B cell (primary cell): Measurements from ENCODE around the gene OVCH2. TPM values are rescaled to one million over a fixed set of nuclear protein-coding genes. Genes with fewer than 3 reads are reported as not detected.

Source experiments
- ATAC-seq: fragments of 200-7000 bp; cut with Tn5 transposase; one replicate; pipeline ENCODE4 v1.10.0; 2021; ENCODE audit warnings: low read depth, mild to moderate bottlenecking, moderate number of reproducible peaks, moderate library complexity
- CTCF ChIA-PET: fragments of 350-600 bp; sonication (Branson Sonifier 250); formaldehyde crosslinking; loops from one replicate; lab custom pipeline; 2021; ENCODE audit warnings: antibody characterized with exemption, inconsistent platforms; lab: Charles Lee
- POLR2A ChIA-PET: fragments of 350-600 bp; sonication (Branson Sonifier 250); formaldehyde crosslinking; loops from one replicate; lab custom pipeline; 2021; ENCODE audit warnings: antibody characterized with exemption; lab: Charles Lee
- DNase-seq: peaks from one replicate; pipeline ENCODE4 v3.0.0; 2013
- H2AFZ ChIP-seq: 2 replicates; pipeline ENCODE4 v1.6.1; 2012; ENCODE audit warnings: mild to moderate bottlenecking, low read depth, low read length; ENCODE audit not compliant: insufficient read depth, poor library complexity, severe bottlenecking
- H3K27ac ChIP-seq, 2 donors: 1 replicate in 1 of 2; 2 replicates in 1 of 2; pipeline ENCODE4 v1.5.1; 2012 to 2013; ENCODE audit warnings: low read length in 2 of 2, mild to moderate bottlenecking in 2 of 2, moderate library complexity in 1 of 2
- H3K27me3 ChIP-seq, 4 experiments: fragments of 200-600 bp in 1 of 4; sonication (generic) in 1 of 4; replicated peaks in 1 of 4; 1 replicate in 2 of 4; 2 replicates in 2 of 4; pipeline versions ENCODE4 v1.6.1 to v1.7.0; 2013 to 2016; ENCODE audit warnings: low read length in 3 of 4, mild to moderate bottlenecking in 2 of 4, mixed read lengths in 1 of 4, moderate library complexity in 1 of 4; ENCODE audit not compliant: insufficient read depth in 4 of 4, control insufficient read depth in 3 of 4; ENCODE audit errors: control extremely low read depth in 1 of 4
- H3K36me3 ChIP-seq, 2 experiments: replicated peaks in 1 of 2; 1 replicate in 1 of 2; 2 replicates in 1 of 2; pipeline versions ENCODE4 v1.6.1 to v1.7.1; 2013; ENCODE audit warnings: low read length in 1 of 2; ENCODE audit not compliant: insufficient read depth in 2 of 2, control insufficient read depth in 1 of 2; ENCODE audit errors: control extremely low read depth in 1 of 2, extremely low read depth in 1 of 2
- H3K4me1 ChIP-seq, 2 donors: fragments of 200-600 bp in 1 of 2; sonication (generic) in 1 of 2; 1 replicate in 1 of 2; 2 replicates in 1 of 2; pipeline versions ENCODE4 v1.5.1 to v1.6.1; 2013 to 2017; ENCODE audit warnings: low read length in 2 of 2; ENCODE audit not compliant: control insufficient read depth in 2 of 2, insufficient read depth in 2 of 2
- H3K4me2 ChIP-seq: replicated peaks from 2 replicates; pipeline ENCODE3; 2012; ENCODE audit warnings: mild to moderate bottlenecking, low read depth, low read length; ENCODE audit not compliant: poor library complexity, severe bottlenecking
- H3K4me3 ChIP-seq, 5 experiments: fragments of 200-600 bp in 1 of 5; sonication (generic) in 1 of 5; 1 replicate in 3 of 5; 2 replicates in 2 of 5; pipeline versions ENCODE4 v1.5.1 to v1.7.0; 2011 to 2016; ENCODE audit warnings: low read length in 4 of 5, mild to moderate bottlenecking in 4 of 5, low read depth in 2 of 5, control low read depth in 1 of 5, moderate library complexity in 1 of 5; ENCODE audit not compliant: insufficient read depth in 1 of 5; ENCODE audit errors: control extremely low read depth in 1 of 5, extremely low read depth in 1 of 5
- H3K79me2 ChIP-seq: fragments of 200-600 bp; sonication (generic); one replicate; pipeline ENCODE4 v1.6.0; 2016; ENCODE audit warnings: low read length; ENCODE audit not compliant: control insufficient read depth, insufficient read depth
- H3K9ac ChIP-seq: fragments of 200-600 bp; sonication (generic); 2 replicates; pipeline ENCODE4 v1.6.1; 2017; ENCODE audit warnings: mild to moderate bottlenecking, low read length, moderate library complexity
- H3K9me3 ChIP-seq, 3 donors: one replicate each; pipeline versions ENCODE4 v1.6.1 to v1.7.1; 2013; ENCODE audit warnings: low read length in 2 of 3; ENCODE audit not compliant: control insufficient read depth in 2 of 3, insufficient read depth in 1 of 3; ENCODE audit errors: control extremely low read depth in 1 of 3
- H4K20me1 ChIP-seq: 2 replicates; pipeline ENCODE4 v1.6.0; 2012; ENCODE audit warnings: mild to moderate bottlenecking, low read length; ENCODE audit not compliant: insufficient read depth, control insufficient read depth, poor library complexity, severe bottlenecking
- H3K27ac Mint-ChIP-seq: one replicate; pipeline ENCODE4 v1.8.0; 2021; ENCODE audit warnings: mixed read lengths
- H3K27me3 Mint-ChIP-seq: one replicate; pipeline ENCODE4 v1.8.0; 2021; ENCODE audit warnings: mixed read lengths
- H3K4me1 Mint-ChIP-seq: one replicate; pipeline ENCODE4 v1.8.0; 2021; ENCODE audit warnings: mixed read lengths
- H3K4me3 Mint-ChIP-seq: one replicate; pipeline ENCODE4 v1.8.0; 2021; ENCODE audit warnings: mixed read lengths
- H3K9me3 Mint-ChIP-seq: one replicate; pipeline ENCODE4 v1.8.0; 2022; ENCODE audit warnings: mixed read lengths; ENCODE audit not compliant: insufficient read depth
- CTCF ChIP-seq: fragments of 200-600 bp; IDR thresholded peaks from one replicate; pipeline ENCODE4 v1.8.0; 2022; ENCODE audit warnings: antibody characterized with exemption, mild to moderate bottlenecking
- EZH2 ChIP-seq: IDR thresholded peaks from 2 replicates; pipeline ENCODE4 v1.6.1; 2012; ENCODE audit warnings: borderline replicate concordance, low read depth, mild to moderate bottlenecking, moderate library complexity, low read length; ENCODE audit not compliant: insufficient read depth, poor library complexity, severe bottlenecking
- WGBS: methylation state at CpG from one replicate; pipeline ENCODE4 v1.1.5; 2013; ENCODE audit warnings: missing lambda C conversion rate; ENCODE audit not compliant: insufficient coverage; 5-methylcytosine and 5-hydroxymethylcytosine counted together
- intact Hi-C: fragments of 100-400 bp; cut with micrococcal nuclease; formaldehyde crosslinking; loops from one replicate; pipeline ENCODE4 v1.10.0; 2022
- polyA plus RNA-seq: library from polyadenylated mRNA; depleted of rRNA; stranded (reverse); fragments of >200 nt; gene quantifications from 2 replicates; pipeline ENCODE4 v1.2.3, GENCODE V29; 2012
- total RNA-seq, 2 donors: library from RNA; stranded (reverse); fragments of 120-200 nt in 1 of 2; gene quantifications; 1 replicate in 1 of 2; 2 replicates in 1 of 2; pipeline versions ENCODE4 v1.2.3 to v1.2.4, GENCODE V29; 2013 to 2022

Gene OVCH2
- total and polyA plus RNA-seq, 2 donors (not counting 1 experiment from before 2014, with no cell fraction given), result not detected

GRCh38 chr11:7654195-7654705, 52.0 kb downstream of the OVCH2 start:
- Histone ChIP-seq H3K4me3 (no peak overlapping the region), H3K4me2 (no peak overlapping the region), H3K36me3 (peaks cover 0 to 68% of the 10 kb centered on the region in 2 experiments), H3K79me2 (no peaks in the 10 kb centered on the region), H3K27ac (no peak overlapping the region), H2AFZ (no peak overlapping the region), H3K4me1 (no peaks in the 10 kb centered on the region), H4K20me1 (no peaks in the 10 kb centered on the region), H3K9ac (no peak overlapping the region), H3K27me3 (no peaks in the 10 kb centered on the region), H3K9me3 (peaks cover 0 to 4% (median 0%) of the 10 kb centered on the region in 3 donors)
- H3K4me3 Mint-ChIP-seq, result no peak overlapping the region
- H3K27me3 Mint-ChIP-seq, result no peaks in the 10 kb centered on the region
- TF ChIP-seq CTCF, result no peak
- no peak for TF ChIP-seq EZH2
- WGBS, result 91% methylated on average over 4 of the region's 4 CpGs
- H3K27ac Mint-ChIP-seq, result no peak overlapping the region
- intact Hi-C loops, result no loop called here
- ATAC-seq (no peak), DNase-seq (no peak)
- ChIA-PET CTCF (no interaction called here), POLR2A (no interaction called here)
- no peaks in the 10 kb centered on the region for H3K4me1 Mint-ChIP-seq
- H3K9me3 Mint-ChIP-seq, result no peaks in the 10 kb centered on the region

DNA sequence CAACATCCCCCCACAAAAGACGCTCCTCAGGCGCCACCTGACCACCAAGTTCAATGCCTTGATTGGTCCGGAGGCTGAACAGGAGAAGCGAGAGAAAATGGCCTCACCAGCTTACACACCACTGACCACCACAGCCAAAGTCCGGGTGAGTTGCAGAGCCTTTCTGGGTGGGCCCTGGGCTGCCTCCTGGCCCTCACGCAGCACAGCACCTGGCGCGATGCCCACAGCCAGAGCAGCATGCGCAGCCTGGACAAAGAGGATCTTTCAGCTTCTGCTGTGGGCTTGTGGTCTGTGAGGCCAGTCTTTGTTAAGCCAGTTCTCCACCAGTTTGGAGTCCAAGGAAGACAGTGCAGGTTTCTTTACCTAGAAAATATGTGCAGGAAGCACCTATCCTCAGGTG, 54.6 kb downstream of the OVCH2 start:
- no peak overlapping the region for H3K9ac ChIP-seq
- intact Hi-C loops, result no loop called here
- peaks cover 0 to 87% of the 10 kb centered on the region in 2 experiments for H3K36me3 ChIP-seq
- H3K4me2 ChIP-seq, result no peak overlapping the region
- DNase-seq (no peak), ATAC-seq (no peak)
- no peaks in the 10 kb centered on the region for H3K27me3 ChIP-seq
- WGBS, result 98% methylated on average over 9 of the region's 9 CpGs
- H4K20me1 ChIP-seq, result no peaks in the 10 kb centered on the region
- H3K79me2 ChIP-seq, result no peaks in the 10 kb centered on the region
- H3K9me3 Mint-ChIP-seq, result no peaks in the 10 kb centered on the region
- H3K27ac Mint-ChIP-seq, result no peak overlapping the region
- no peaks in the 10 kb centered on the region for H3K9me3 ChIP-seq
- CTCF ChIA-PET, result interaction anchor here (1.9 kb wide), 1 partner anchor 14 kb away, joined by 6 read pairs; no protein-coding TSS in a partner anchor
- H3K27ac ChIP-seq, result no peak overlapping the region
- no peak overlapping the region for H3K4me3 ChIP-seq
- no peak overlapping the region for H3K4me3 Mint-ChIP-seq
- no peak overlapping the region for H2AFZ ChIP-seq
- POLR2A ChIA-PET, result no interaction called here
- no peaks in the 10 kb centered on the region for H3K4me1 ChIP-seq
- no peaks in the 10 kb centered on the region for H3K4me1 Mint-ChIP-seq
- no peaks in the 10 kb centered on the region for H3K27me3 Mint-ChIP-seq
- no peak for TF ChIP-seq CTCF
- no peak for TF ChIP-seq EZH2
